Breast epithelium (tissue), 4 donors: Measurements from ENCODE around the gene EIF2B2. TPM values are rescaled to one million over a fixed set of nuclear protein-coding genes. Genes with fewer than 3 reads are reported as not detected.

Source experiments
- DNase-seq, 2 donors: peaks; one replicate each; pipeline ENCODE4 v3.0.0-alpha.2; 2019; ENCODE audit warnings: low spot score in 2 of 2
- H3K27ac ChIP-seq, 2 donors: fragments of 200-600 bp; sonication (generic) in 1 of 2; one replicate each; pipeline ENCODE4 v1.5.1; 2016 to 2019; ENCODE audit warnings: mild to moderate bottlenecking in 1 of 2
- H3K27me3 ChIP-seq, 2 donors: fragments of 200-600 bp; sonication (generic) in 1 of 2; one replicate each; pipeline versions ENCODE4 v1.5.1 to v1.6.0; 2017 to 2019; ENCODE audit warnings: control low read depth in 1 of 2, mild to moderate bottlenecking in 1 of 2
- H3K36me3 ChIP-seq: fragments of 200-600 bp; one replicate; pipeline ENCODE4 v1.5.1; 2019
- H3K4me1 ChIP-seq, 2 donors: fragments of 200-600 bp; sonication (generic); one replicate each; pipeline ENCODE4 v1.5.1; 2016 to 2019; ENCODE audit warnings: control low read depth in 1 of 2
- H3K4me3 ChIP-seq, 3 donors: fragments of 200-600 bp; sonication (generic); 1 replicate in 2 of 3; 2 replicates in 1 of 3; pipeline ENCODE4 v1.5.1; 2016 to 2019; ENCODE audit warnings: mild to moderate bottlenecking in 3 of 3, moderate library complexity in 2 of 3
- H3K9me3 ChIP-seq, 2 donors: fragments of 200-600 bp; sonication (generic) in 1 of 2; one replicate each; pipeline ENCODE4 v1.5.1; 2016 to 2019; ENCODE audit warnings: control low read depth in 1 of 2
- CTCF ChIP-seq, 3 donors: fragments of 450-650 bp; IDR thresholded peaks; one replicate each; pipeline ENCODE4 v1.5.1; 2016 to 2017; ENCODE audit warnings: antibody characterized with exemption in 3 of 3, mild to moderate bottlenecking in 3 of 3, moderate library complexity in 3 of 3
- POLR2A ChIP-seq: fragments of 450-650 bp; IDR thresholded peaks from one replicate; pipeline ENCODE4 v1.6.1; 2016; ENCODE audit warnings: antibody characterized with exemption, mild to moderate bottlenecking, moderate library complexity
- POLR2AphosphoS5 ChIP-seq, 3 donors: sonication (generic); formaldehyde crosslinking; IDR thresholded peaks; one replicate each; pipeline ENCODE4 v1.6.1; 2017; ENCODE audit warnings: antibody characterized with exemption in 3 of 3
- intact Hi-C: fragments of 100-400 bp; cut with DNase I; formaldehyde crosslinking; loops from one replicate; pipeline ENCODE4 v1.15.1; 2023; ENCODE audit warnings: low total_unique reads
- total RNA-seq, 3 donors: library from RNA; depleted of rRNA; stranded (reverse); fragments of >200 nt; gene quantifications; one replicate each; pipeline ENCODE4 v1.1.0, GENCODE V29; 2016

The EIF2B2 gene
- total RNA-seq, 3 donors from 2014 or later, result 31.8 to 40.3 (median 36.0) TPM

DNA sequence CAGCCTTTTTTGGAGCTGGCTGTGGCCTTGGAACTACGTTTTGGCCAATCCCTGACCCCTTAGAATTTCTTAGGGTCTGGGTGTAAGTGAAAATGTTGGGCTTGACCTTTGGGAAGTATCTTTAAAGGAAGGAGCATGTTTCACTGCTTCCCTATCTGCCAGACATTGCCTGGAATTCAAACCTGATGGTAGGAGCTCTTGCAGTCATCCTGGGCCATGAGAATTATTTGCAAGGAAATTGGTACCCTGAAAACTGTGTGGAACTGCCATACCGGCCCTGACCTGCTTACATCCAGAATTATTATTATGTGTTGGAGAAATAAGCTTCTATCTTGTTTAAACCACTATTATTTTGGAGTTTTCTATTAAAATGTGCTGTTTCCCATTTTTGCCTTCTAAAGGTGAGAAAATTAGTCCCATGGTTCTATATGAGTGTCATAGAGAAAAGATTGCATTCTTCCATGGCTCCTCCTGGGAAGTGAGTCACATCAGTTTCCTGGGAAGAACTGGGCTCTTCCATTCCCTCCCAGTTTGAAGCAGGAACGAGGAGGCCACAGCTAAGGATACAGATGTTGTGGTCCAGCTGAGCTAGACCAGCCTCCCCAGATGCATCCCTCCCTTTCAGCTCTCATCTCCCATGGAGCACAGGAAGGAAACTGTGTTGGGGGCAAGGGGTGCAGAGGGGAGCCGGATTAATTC, 37.8 kb upstream of the EIF2B2 start:
- intact Hi-C loops, result no loop called here
- TF ChIP-seq POLR2AphosphoS5 (IDR thresholded peaks at IDR 0.05), result no peak
- no peak for TF ChIP-seq POLR2A
- TF ChIP-seq CTCF (IDR thresholded peaks at IDR 0.05), result no peak
- H3K4me3 ChIP-seq, result no peak overlapping the region
- H3K9me3 ChIP-seq, result no peaks in the 10 kb centered on the region
- peak overlapping the region in 1 of 2 donors; percentile 68 for H3K27ac ChIP-seq
- H3K27me3 ChIP-seq, result no peaks in the 10 kb centered on the region
- H3K4me1 ChIP-seq, result no peaks in the 10 kb centered on the region
- no peaks in the 10 kb centered on the region for H3K36me3 ChIP-seq
- no peak for DNase-seq

GRCh38 chr14:74965486-74966153, 37.1 kb upstream of the EIF2B2 start:
- Histone ChIP-seq H3K4me3 (no peak overlapping the region), H3K36me3 (no peaks in the 10 kb centered on the region), H3K27ac (no peak overlapping the region), H3K4me1 (no peaks in the 10 kb centered on the region), H3K27me3 (no peaks in the 10 kb centered on the region), H3K9me3 (no peaks in the 10 kb centered on the region)
- no peak for DNase-seq
- intact Hi-C loops, result no loop called here
- TF ChIP-seq POLR2A (no peak), CTCF (IDR thresholded peaks at IDR 0.05) (no peak), POLR2AphosphoS5 (IDR thresholded peaks at IDR 0.05) (no peak)

DNA sequence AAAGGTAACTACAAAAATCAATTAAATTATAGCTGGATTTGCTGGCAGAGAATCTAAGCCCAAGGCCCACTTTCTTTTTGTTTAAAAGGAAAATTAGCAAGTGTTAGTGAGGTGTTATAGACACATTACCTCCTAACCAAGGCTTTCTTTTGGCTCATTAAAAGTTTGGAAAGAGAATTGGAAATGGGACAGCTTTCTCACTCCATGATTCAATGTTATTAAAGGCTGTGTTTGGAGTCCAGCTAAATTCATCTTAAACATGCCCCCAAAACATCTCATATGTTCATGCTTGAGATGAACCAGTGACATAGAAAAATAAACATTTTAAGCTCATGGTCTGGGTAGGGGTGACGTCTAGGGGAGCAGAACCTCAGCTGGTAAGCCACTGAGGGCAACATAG, 33.9 kb upstream of the EIF2B2 start:
- H3K9me3 ChIP-seq, result no peaks in the 10 kb centered on the region
- no peak for TF ChIP-seq POLR2A
- intact Hi-C loops, result no loop called here
- H3K27ac ChIP-seq, result no peak overlapping the region
- no peak for DNase-seq
- no peaks in the 10 kb centered on the region for H3K27me3 ChIP-seq
- no peak overlapping the region for H3K4me3 ChIP-seq
- no peaks in the 10 kb centered on the region for H3K36me3 ChIP-seq
- no peaks in the 10 kb centered on the region for H3K4me1 ChIP-seq

DNA sequence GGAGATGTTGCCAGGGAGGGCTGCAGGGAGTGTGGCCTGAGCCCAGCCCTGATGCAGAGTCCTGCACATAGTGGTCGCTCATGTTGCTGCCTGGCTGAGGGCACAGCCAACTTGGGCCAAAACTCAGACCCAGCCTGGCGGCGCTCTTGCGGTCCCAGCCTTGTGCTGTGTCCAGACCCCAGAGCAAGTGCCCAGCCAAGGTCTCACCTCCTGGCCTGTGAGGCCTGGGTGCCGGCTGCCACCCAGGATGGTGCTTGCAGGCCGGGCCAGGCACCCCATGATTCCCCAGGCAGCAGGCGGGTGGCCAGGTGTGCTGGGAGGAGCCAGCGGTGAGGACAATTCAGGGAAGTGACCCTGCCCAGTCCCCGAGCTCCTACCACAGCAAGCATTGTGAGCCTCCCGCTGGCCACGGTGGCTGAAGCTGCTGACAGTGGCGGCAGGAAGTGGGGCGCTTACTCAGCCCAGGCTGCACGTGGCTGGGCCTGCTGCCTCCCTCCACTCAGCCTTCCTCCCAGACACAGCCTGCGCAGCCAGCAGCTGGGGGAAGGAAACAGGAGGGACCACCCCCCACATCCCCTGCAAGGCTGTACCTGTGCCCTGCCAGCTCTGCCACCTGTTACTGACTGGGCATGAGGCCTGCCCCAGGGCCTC, 29.6 kb upstream of the EIF2B2 start:
- TF ChIP-seq POLR2A, result no peak
- peak in 1 of 3 donors; percentile 32 for TF ChIP-seq POLR2AphosphoS5 (IDR thresholded peaks at IDR 0.05)
- intact Hi-C loops, result no loop called here
- Histone ChIP-seq H3K36me3 (no peaks in the 10 kb centered on the region), H3K4me3 (no peak overlapping the region), H3K9me3 (no peaks in the 10 kb centered on the region), H3K27ac (peak overlapping the region in 1 of 2 donors; percentile 68), H3K4me1 (no peaks in the 10 kb centered on the region), H3K27me3 (no peaks in the 10 kb centered on the region)
- no peak for DNase-seq

- H3K27ac ChIP-seq, result peak overlapping the region in 1 of 2 donors; percentile 68
- peaks cover 0 to 1% of the 10 kb centered on the region in 2 donors for H3K4me1 ChIP-seq
- H3K36me3 ChIP-seq, result no peaks in the 10 kb centered on the region
- no peak overlapping the region for H3K4me3 ChIP-seq
- TF ChIP-seq POLR2A (no peak), CTCF (IDR thresholded peaks at IDR 0.05) (no peak), POLR2AphosphoS5 (IDR thresholded peaks at IDR 0.05) (no peak)
- intact Hi-C loops, result no loop called here
- H3K9me3 ChIP-seq, result no peaks in the 10 kb centered on the region
- DNase-seq, result no peak
- no peaks in the 10 kb centered on the region for H3K27me3 ChIP-seq
Observed at GRCh38 chr14:74973905-74974363, 28.8 kb upstream of the EIF2B2 start.
